ACC112 (cell line): ENCODE results near the gene RSAD2.
A peak's percentile ranks its signal among the peaks of the same experiment; 100 is the strongest.

Source experiments
- H2AFZ ChIP-seq: fragments of 200-600 bp; sonication (generic); one replicate; pipeline ENCODE4 v1.6.0; 2017; ENCODE audit warnings: antibody characterized with exemption, low read length; ENCODE audit not compliant: unreplicated experiment
- H3K27ac ChIP-seq: fragments of 200-600 bp; sonication (generic); 2 replicates; pipeline ENCODE4 v1.5.1; 2014; ENCODE audit warnings: low read depth, mild to moderate bottlenecking, antibody characterized with exemption, low read length, moderate library complexity
- H3K27me3 ChIP-seq: fragments of 200-600 bp; sonication (generic); 2 replicates; pipeline ENCODE4 v1.6.1; 2014; ENCODE audit warnings: mild to moderate bottlenecking, antibody characterized with exemption, low read length, moderate library complexity, mixed read lengths; ENCODE audit not compliant: insufficient read depth
- H3K36me3 ChIP-seq: fragments of 200-600 bp; sonication (generic); 2 replicates; pipeline ENCODE4 v1.6.1; 2016; ENCODE audit warnings: mild to moderate bottlenecking, antibody characterized with exemption, low read length, moderate library complexity, mixed read lengths; ENCODE audit not compliant: insufficient read depth
- H3K4me1 ChIP-seq: fragments of 200-600 bp; sonication (generic); one replicate; pipeline ENCODE4 v1.6.1; 2016; ENCODE audit warnings: low read length, mixed read lengths; ENCODE audit not compliant: insufficient read depth, unreplicated experiment, control insufficient read depth
- H3K4me3 ChIP-seq: fragments of 200-600 bp; sonication (generic); 2 replicates; pipeline ENCODE4 v1.5.1; 2014; ENCODE audit warnings: mild to moderate bottlenecking, low read depth, low read length
- H3K79me2 ChIP-seq: fragments of 200-600 bp; sonication (generic); one replicate; pipeline ENCODE4 v1.6.0; 2016; ENCODE audit warnings: low read length; ENCODE audit not compliant: control insufficient read depth, unreplicated experiment, insufficient read depth

RSAD2 gene

DNA sequence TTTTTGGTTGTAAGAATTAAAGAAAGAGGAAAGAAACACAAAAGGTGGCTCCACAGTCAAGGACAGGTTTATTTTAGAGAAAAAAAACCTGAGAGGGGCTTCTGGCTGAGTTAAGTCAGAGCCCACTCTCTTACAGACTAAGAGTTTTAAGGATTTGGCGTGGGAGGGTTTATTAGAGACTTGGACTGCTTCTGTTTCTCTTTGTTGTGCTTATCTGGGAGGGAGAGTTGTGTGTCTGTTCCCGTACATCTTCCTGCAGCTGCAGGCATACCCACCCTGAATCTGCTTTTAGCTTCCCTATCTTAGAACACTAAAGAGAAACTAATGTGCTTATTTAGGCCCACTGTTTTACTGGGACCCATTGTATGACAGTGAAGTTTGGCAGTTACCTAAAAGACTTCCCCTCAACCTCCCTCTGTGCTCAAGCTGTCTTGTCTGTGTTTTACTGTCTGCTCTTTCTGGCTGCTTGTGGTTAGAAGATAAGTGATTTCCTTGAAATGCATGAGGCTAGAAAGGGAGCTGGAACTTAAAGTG, 2.7 kb downstream of the RSAD2 start:
- H3K79me2 ChIP-seq: peaks cover 42% of the 10 kb centered on the region
- H3K4me3 ChIP-seq: peak overlapping the region; percentile 89

DNA sequence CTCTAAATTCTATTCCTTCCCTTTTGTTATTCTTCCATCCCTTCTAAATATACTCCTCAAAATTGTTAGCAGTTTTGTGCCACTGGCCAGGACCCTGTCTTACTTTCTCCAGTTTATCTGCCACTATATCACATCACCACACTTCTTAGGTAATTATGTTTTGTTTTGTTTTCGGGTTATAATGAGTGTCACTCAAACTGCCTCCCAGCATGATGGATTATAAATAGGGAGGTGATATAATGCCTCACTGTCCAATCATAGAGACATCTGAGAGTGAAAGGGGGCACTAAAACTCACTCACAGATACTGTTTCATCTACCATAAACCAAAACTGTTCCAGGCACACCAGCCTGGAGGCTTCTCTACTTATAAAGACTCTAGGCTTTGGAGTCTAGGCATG, 3.5 kb downstream of the RSAD2 start:
- H2AFZ ChIP-seq: no peak overlapping the region
- no peaks in the 10 kb centered on the region for H3K27me3 ChIP-seq
- H3K36me3 ChIP-seq: peaks cover 32% of the 10 kb centered on the region; the same call in 1 of the 2 replicates
- no peak overlapping the region for H3K27ac ChIP-seq
- H3K4me3 ChIP-seq: peak overlapping the region; percentile 61
- H3K4me1 ChIP-seq: peaks cover 36% of the 10 kb centered on the region
- H3K79me2 ChIP-seq: peaks cover 42% of the 10 kb centered on the region

More for the DNA sequence above, 2.7 kb downstream of the RSAD2 start:
- no peak overlapping the region for H3K27ac ChIP-seq
- peaks cover 29% of the 10 kb centered on the region; the same call in 1 of the 2 replicates for H3K36me3 ChIP-seq
- no peak overlapping the region for H2AFZ ChIP-seq
- no peaks in the 10 kb centered on the region for H3K27me3 ChIP-seq
- peaks cover 37% of the 10 kb centered on the region for H3K4me1 ChIP-seq

DNA sequence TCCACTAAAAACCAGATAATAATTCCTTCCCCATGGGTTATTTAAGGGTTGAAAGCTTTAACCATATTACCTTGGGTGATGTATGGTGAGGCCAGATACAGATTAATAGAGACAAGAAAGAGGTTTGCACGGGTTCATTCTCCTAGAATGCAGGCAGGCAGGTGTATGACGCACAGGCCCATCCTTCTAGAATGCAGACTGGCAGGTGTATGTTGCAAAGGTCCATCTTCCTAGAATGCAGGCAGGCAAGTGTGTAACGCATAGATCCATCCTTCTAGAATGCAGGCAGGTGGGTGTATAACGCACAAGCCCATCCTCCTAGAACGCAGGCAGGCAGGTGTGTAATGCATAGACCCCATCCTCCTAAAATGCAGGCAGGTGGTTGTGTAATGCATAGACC, 3.9 kb downstream of the RSAD2 start:
- Histone ChIP-seq H3K4me1 (peaks cover 31% of the 10 kb centered on the region), H3K27me3 (no peaks in the 10 kb centered on the region), H3K79me2 (peaks cover 42% of the 10 kb centered on the region), H3K36me3 (peaks cover 36% of the 10 kb centered on the region), H2AFZ (no peak overlapping the region), H3K27ac (no peak overlapping the region), H3K4me3 (peak overlapping the region; percentile 61)

DNA sequence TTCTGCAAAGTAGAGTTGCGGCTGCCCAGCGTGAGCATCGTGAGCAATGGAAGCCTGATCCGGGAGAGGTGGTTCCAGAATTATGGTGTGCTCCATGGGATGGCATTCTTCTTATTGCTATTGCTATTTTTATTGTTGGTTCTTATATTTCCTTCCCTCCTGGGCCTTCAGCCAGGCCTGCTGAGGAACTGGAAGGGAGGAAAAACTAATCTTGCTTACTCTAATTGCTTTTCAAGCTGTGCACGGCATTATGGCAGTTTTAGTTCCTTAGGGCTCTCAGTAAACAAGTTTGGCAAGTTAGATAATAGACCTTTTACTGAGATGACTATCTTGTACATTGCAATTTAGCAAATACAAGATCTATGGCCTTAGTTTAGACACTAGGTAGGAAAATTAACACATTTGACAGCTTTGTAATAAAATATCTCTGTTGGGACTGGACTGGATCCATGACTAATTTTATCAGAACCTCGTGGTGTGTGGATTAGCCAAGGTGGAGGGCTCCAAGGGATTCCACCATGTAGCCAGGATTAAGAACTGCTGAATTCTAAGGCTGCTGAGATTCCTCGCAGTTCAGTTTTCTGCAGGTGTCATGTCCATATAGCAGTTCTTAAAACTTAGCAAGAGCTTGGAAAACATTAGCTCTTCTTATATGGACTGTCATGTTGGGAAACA, 6.0 kb downstream of the RSAD2 start:
- Histone ChIP-seq H3K36me3 (peaks cover 38% of the 10 kb centered on the region), H3K27me3 (no peaks in the 10 kb centered on the region), H3K79me2 (peaks cover 31% of the 10 kb centered on the region), H3K27ac (no peak overlapping the region), H3K4me3 (no peak overlapping the region), H3K4me1 (peaks cover 23% of the 10 kb centered on the region), H2AFZ (no peak overlapping the region)

DNA sequence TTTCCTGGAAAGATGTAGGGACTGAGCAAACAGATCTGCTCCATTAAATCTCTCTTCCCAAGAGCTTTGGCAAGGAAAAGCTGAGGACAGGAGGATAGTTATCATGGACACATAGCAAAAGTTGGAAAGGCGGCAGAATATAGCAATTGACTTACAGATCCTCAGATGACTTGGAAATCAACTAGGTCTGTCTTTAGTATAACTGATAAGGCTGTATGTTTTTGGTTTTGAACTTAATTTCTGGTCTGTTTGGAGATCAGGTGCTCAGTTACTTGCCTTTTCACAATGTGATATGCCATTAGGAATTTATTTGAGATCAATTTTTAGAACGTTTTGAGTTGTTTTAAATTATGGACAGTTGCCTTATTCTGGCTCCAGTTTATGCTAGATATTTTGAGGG, 8.0 kb downstream of the RSAD2 start:
- peaks cover 47% of the 10 kb centered on the region for H3K36me3 ChIP-seq
- no peak overlapping the region for H3K4me3 ChIP-seq
- peaks cover 8% of the 10 kb centered on the region for H3K4me1 ChIP-seq
- H3K27me3 ChIP-seq: no peaks in the 10 kb centered on the region
- H3K27ac ChIP-seq: no peak overlapping the region
- peaks cover 13% of the 10 kb centered on the region for H3K79me2 ChIP-seq
- no peak overlapping the region for H2AFZ ChIP-seq

DNA sequence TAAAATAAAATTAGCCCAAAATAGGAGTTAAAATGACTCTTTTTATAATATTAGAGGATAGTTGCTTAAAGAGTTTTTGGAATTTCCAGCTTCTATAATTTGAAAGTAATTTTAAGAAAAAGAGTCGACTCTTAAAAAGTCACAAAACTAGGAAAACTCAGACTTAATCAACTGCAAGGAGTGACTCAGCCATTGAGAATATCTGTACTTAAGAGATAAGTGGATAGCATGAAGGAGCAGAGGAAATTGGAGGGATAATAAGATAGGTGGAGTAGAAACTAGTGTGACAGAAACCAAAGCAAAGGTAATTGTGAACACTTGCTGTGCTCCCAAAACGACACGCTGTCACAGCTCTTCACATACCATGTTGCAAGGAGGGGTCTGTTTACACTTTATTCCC, 8.4 kb downstream of the RSAD2 start:
- Histone ChIP-seq H3K27ac (no peak overlapping the region), H3K27me3 (no peaks in the 10 kb centered on the region), H3K4me3 (no peak overlapping the region), H3K36me3 (peaks cover 48% of the 10 kb centered on the region), H3K4me1 (peaks cover 6% of the 10 kb centered on the region), H2AFZ (no peak overlapping the region), H3K79me2 (peaks cover 11% of the 10 kb centered on the region)

DNA sequence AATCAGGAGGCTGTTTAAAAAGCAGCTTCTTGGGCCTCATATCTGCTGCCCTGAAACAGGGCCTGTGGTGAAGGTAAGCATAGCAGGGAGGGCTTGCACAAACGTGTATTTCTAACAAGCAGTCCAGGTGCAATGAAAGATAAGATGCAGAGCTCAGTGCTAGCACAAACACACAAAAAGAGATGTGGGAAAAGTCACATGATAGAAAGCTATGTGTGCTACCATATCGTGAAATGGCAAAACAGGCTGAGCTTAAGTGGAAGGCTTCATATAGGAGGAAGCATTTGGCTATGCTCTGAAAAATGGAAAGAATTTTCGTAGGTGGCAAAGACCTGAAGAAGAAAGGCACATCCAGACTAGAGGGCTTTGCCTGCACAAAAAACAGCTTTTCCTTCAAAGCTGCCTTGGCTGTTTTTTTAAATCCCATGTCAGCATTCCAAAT, 10.2 kb downstream of the RSAD2 start:
- Histone ChIP-seq H3K27me3 (no peaks in the 10 kb centered on the region), H3K79me2 (no peaks in the 10 kb centered on the region), H3K27ac (no peak overlapping the region), H2AFZ (no peak overlapping the region), H3K36me3 (peaks cover 44% of the 10 kb centered on the region), H3K4me1 (no peaks in the 10 kb centered on the region), H3K4me3 (no peak overlapping the region)

DNA sequence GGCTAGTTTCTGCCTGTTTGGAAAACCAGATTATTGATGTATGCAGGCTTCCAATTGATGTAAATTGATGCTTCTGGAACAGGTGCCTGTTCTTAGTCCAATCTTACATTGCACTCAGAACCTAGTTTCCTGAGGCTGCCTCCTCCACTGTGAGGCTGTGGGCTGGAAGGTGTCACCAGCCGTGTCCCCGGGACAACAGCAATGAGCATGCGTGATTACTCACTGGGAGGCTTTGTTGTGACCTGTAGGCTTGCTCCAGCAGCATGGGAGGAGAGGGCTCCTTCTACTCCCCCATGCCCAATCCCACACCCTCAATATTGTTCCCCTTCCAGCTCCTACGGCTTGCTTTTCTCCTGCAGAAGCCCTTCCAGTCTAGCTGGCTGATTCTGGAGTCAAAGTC, 11.1 kb downstream of the RSAD2 start:
- no peak overlapping the region for H3K27ac ChIP-seq
- no peak overlapping the region for H2AFZ ChIP-seq
- no peak overlapping the region for H3K4me3 ChIP-seq
- H3K27me3 ChIP-seq: no peaks in the 10 kb centered on the region
- H3K4me1 ChIP-seq: no peaks in the 10 kb centered on the region
- peaks cover 41% of the 10 kb centered on the region for H3K36me3 ChIP-seq
- H3K79me2 ChIP-seq: no peaks in the 10 kb centered on the region

DNA sequence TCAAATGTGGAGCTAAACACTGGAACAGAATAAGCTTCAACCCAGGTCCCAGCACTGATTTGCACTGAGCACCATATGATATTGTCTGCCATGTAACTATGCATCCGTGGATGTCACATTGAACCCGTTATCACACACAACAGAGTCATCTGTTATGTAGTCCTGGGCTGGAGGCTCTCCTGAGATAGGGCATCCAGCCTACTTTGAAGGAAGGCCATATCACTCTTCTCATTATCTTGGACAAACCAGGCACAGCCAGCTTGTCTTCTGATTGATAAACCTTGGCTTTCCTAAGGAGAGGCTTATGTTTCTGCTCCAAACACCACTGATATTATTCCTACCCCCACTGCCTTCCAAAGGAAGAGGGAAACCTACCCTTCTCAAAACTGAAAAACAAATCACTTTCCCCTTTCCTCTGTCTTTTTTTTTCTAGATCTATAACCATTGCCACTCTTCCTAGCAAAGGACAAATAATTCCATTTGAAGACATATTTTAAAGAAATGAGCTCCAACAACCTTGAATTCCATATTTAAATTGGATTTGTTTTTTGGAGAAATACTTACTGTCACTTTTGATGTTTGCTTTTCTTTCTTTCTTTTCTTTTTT, 16.4 kb downstream of the RSAD2 start:
- no peak overlapping the region for H2AFZ ChIP-seq
- no peaks in the 10 kb centered on the region for H3K79me2 ChIP-seq
- H3K4me1 ChIP-seq: no peaks in the 10 kb centered on the region
- H3K27ac ChIP-seq: no peak overlapping the region
- peaks cover 20% of the 10 kb centered on the region; the same call in 1 of the 2 replicates for H3K36me3 ChIP-seq
- H3K27me3 ChIP-seq: no peaks in the 10 kb centered on the region
- H3K4me3 ChIP-seq: no peak overlapping the region

DNA sequence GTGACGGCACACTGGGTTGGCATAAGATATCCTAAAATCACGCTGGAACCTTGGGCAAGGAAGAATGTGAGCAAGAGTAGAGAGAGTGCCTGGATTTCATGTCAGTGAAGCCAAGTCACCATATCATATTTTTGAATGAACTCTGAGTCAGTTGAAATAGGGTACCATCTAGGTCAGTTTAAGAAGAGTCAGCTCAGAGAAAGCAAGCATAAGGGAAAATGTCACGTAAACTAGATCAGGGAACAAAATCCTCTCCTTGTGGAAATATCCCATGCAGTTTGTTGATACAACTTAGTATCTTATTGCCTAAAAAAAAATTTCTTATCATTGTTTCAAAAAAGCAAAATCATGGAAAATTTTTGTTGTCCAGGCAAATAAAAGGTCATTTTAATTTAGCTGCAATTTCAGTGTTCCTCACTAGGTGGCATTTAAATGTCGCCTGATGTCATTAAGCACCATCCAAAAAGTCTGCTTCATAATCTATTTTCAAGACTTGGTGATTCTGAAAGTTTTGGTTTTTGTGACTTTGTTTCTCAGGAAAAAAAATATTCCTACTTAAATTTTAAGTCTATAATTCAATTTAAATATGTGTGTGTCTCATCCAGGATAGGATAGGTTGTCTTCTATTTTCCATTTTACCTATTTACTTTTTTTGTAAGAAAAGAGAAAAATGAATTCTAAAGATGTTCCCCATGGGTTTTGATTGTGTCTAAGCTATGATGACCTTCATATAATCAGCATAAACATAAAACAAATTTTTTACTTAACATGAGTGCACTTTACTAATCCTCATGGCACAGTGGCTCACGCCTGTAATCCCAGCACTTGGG, 19.6 kb downstream of the RSAD2 start:
- Histone ChIP-seq H3K4me1 (no peaks in the 10 kb centered on the region), H3K4me3 (no peak overlapping the region), H2AFZ (no peak overlapping the region), H3K36me3 (0 out of 2 replicates have a peak, but pooled peaks cover 10% of the 10 kb centered on the region), H3K27ac (peak overlapping the region; percentile 33; the same call in 1 of the 2 replicates), H3K27me3 (no peaks in the 10 kb centered on the region), H3K79me2 (no peaks in the 10 kb centered on the region)
